ENCODE results near the gene ARL8B.

ARL8B gene

DNA sequence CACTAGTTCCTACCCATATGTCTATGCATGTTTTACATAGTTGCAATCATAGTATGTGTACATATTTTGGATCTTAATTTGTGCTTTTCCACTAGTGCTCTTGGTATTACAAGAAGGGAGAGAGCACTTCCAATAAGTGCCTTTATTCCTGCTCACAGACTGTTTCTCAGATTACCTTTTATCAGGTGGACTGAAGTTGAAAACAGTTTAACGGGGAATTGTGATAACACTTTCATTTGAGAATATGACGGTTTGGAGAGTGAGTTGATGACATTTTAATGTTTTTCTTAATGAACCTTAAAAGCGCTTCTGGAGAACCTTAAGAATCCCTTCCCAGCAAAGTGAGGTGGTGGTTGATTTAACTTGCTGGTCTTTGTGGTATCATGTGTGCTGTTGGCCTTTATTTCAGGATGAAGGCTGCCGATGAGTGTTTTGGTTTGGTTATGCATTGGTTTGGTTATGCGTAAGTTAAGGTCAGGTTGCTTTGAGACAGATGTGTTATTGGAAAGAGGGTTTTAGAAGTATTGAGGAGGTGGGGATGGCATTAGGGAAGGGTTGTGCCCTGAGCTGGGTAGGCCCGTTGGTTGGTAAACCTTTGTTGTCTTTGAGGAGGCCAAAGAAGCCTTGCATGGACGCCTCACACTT lies 68.2 kb downstream of the ARL8B start:
- Histone ChIP-seq H3K4me1 (ENCODE audit: control insufficient read depth in 2 of 2, insufficient read depth in 1 of 2, low read depth in 1 of 2, low read length in 2 of 2) (peaks cover 3 to 5% of the 10 kb centered on the region in 2 donors), H3K27ac (replicated peaks; ENCODE audit: low read length) (no peak overlapping the region), H3K4me2 (ENCODE audit: insufficient read depth, low read length, poor library complexity, severe bottlenecking) (no peak overlapping the region), H2AK5ac (ENCODE audit: low read depth, low read length) (no peak overlapping the region), H3K27me3 (ENCODE audit: control insufficient read depth in 3 of 3, insufficient read depth in 3 of 3, low read depth in 1 of 3, low read length in 3 of 3) (no peaks in the 10 kb centered on the region), H3K9me3 (replicated peaks in 1 of 2; ENCODE audit: control insufficient read depth in 2 of 2, insufficient read depth in 1 of 2, low read depth in 1 of 2, low read length in 2 of 2) (no peaks in the 10 kb centered on the region), H3K36me3 (replicated peaks in 1 of 2; ENCODE audit: control insufficient read depth in 2 of 2, insufficient read depth in 2 of 2, low read length in 2 of 2) (peaks cover 0 to 39% of the 10 kb centered on the region in 2 donors), H3K79me1 (ENCODE audit: low read depth, low read length) (peaks cover 3% of the 10 kb centered on the region), H2BK15ac (ENCODE audit: low read length) (no peak overlapping the region), H3K4ac (ENCODE audit: low read length) (no peak overlapping the region), H4K8ac (ENCODE audit: low read depth, low read length) (no peak overlapping the region), H2BK12ac (ENCODE audit: low read length) (no peak overlapping the region), H3K23ac (ENCODE audit: low read depth, low read length, poor library complexity) (no peak overlapping the region), H3K9ac (ENCODE audit: low read depth, low read length, poor library complexity) (no peak overlapping the region), H2AFZ (ENCODE audit: low read length) (no peak overlapping the region), H3K14ac (ENCODE audit: low read length) (no peak overlapping the region), H3K4me3 (ENCODE audit: low read length in 2 of 2) (no peak overlapping the region), H2BK5ac (ENCODE audit: low read length) (no peak overlapping the region), H3K18ac (ENCODE audit: low read length) (no peak overlapping the region), H2BK120ac (ENCODE audit: low read depth, low read length) (no peak overlapping the region), H4K91ac (ENCODE audit: low read depth, low read length, poor library complexity) (no peak overlapping the region)
- 100% methylated on average over 1 of the region's 7 CpGs; no CpG with 5 or more reads in 1 of the 2 donors for WGBS, 2 donors (ENCODE audit: extremely low coverage in 2 of 2, insufficient read length in 2 of 2, insufficient replicate concordance in 1 of 2)
- no peak for DNase-seq (ENCODE audit: low spot score)

DNA sequence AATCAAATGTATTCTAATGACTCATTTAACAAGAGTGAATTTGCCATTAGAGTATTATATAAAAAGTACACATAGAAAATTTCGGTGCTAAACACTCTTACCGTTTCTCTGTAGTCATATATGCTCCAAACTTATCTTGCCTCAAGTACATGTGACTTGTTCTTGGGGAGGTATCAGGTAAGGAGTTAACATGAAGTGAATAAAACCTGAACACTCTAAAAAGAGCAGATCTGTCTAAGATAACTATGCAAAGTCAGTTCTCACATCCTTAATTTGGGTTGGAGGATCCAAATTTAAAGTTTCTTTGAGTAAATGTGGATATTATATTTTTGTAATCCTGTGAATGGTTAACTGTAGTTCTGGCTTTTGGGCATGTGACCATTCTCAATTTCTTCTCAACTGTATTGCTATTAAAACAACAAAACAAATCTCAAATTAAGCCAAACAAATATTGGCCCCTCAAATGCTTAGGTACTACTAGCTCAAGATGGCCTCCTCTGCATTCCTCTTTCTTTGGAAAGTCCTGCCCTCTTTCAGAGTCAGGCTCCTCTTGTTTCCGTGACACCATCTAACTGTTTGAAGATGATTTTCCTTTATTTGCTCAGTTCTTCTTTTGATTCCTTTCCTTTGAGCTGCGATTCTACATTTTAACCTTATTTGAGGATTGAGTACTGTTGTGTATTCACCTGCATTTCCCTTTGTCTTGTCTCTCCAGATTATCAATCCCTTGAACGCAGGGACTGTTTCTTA lies 69.6 kb downstream of the ARL8B start:
- Histone ChIP-seq H2BK15ac (ENCODE audit: low read length) (no peak overlapping the region), H3K23ac (ENCODE audit: low read depth, low read length, poor library complexity) (no peak overlapping the region), H3K18ac (ENCODE audit: low read length) (no peak overlapping the region), H2BK120ac (ENCODE audit: low read depth, low read length) (no peak overlapping the region), H2AK5ac (ENCODE audit: low read depth, low read length) (no peak overlapping the region), H2AFZ (ENCODE audit: low read length) (no peak overlapping the region), H3K79me1 (ENCODE audit: low read depth, low read length) (peaks cover 3% of the 10 kb centered on the region), H4K8ac (ENCODE audit: low read depth, low read length) (no peak overlapping the region), H3K4me3 (ENCODE audit: low read length in 2 of 2) (no peak overlapping the region), H3K9me3 (replicated peaks in 1 of 2; ENCODE audit: control insufficient read depth in 2 of 2, insufficient read depth in 1 of 2, low read depth in 1 of 2, low read length in 2 of 2) (no peaks in the 10 kb centered on the region), H3K4me2 (ENCODE audit: insufficient read depth, low read length, poor library complexity, severe bottlenecking) (no peak overlapping the region), H4K91ac (ENCODE audit: low read depth, low read length, poor library complexity) (no peak overlapping the region), H2BK12ac (ENCODE audit: low read length) (no peak overlapping the region), H3K4ac (ENCODE audit: low read length) (no peak overlapping the region), H3K4me1 (ENCODE audit: control insufficient read depth in 2 of 2, insufficient read depth in 1 of 2, low read depth in 1 of 2, low read length in 2 of 2) (peaks cover 0 to 5% of the 10 kb centered on the region in 2 donors), H3K14ac (ENCODE audit: low read length) (no peak overlapping the region), H3K9ac (ENCODE audit: low read depth, low read length, poor library complexity) (no peak overlapping the region), H3K27ac (replicated peaks; ENCODE audit: low read length) (no peak overlapping the region), H3K27me3 (ENCODE audit: control insufficient read depth in 3 of 3, insufficient read depth in 3 of 3, low read depth in 1 of 3, low read length in 3 of 3) (no peaks in the 10 kb centered on the region), H2BK5ac (ENCODE audit: low read length) (no peak overlapping the region), H3K36me3 (replicated peaks in 1 of 2; ENCODE audit: control insufficient read depth in 2 of 2, insufficient read depth in 2 of 2, low read length in 2 of 2) (peaks cover 0 to 52% of the 10 kb centered on the region in 2 donors)
- DNase-seq (ENCODE audit: low spot score): no peak
- no CpG with 5 or more reads among the region's 5 CpGs for WGBS, 2 donors (ENCODE audit: extremely low coverage in 2 of 2, insufficient read length in 2 of 2, insufficient replicate concordance in 1 of 2)

GRCh38 chr3:5192571-5193365 lies 70.7 kb downstream of the ARL8B start:
- Histone ChIP-seq H2BK5ac (ENCODE audit: low read length) (no peak overlapping the region), H4K8ac (ENCODE audit: low read depth, low read length) (no peak overlapping the region), H3K36me3 (replicated peaks in 1 of 2; ENCODE audit: control insufficient read depth in 2 of 2, insufficient read depth in 2 of 2, low read length in 2 of 2) (peaks cover 0 to 62% of the 10 kb centered on the region in 2 donors), H3K23ac (ENCODE audit: low read depth, low read length, poor library complexity) (no peak overlapping the region), H3K4me1 (ENCODE audit: control insufficient read depth in 2 of 2, insufficient read depth in 1 of 2, low read depth in 1 of 2, low read length in 2 of 2) (peaks cover 0 to 5% of the 10 kb centered on the region in 2 donors), H2AK5ac (ENCODE audit: low read depth, low read length) (no peak overlapping the region), H3K27ac (replicated peaks; ENCODE audit: low read length) (no peak overlapping the region), H3K14ac (ENCODE audit: low read length) (no peak overlapping the region), H3K9ac (ENCODE audit: low read depth, low read length, poor library complexity) (no peak overlapping the region), H2BK15ac (ENCODE audit: low read length) (no peak overlapping the region), H3K79me1 (ENCODE audit: low read depth, low read length) (peaks cover 3% of the 10 kb centered on the region), H3K4me3 (ENCODE audit: low read length in 2 of 2) (no peak overlapping the region), H2BK12ac (ENCODE audit: low read length) (no peak overlapping the region), H3K4ac (ENCODE audit: low read length) (no peak overlapping the region), H3K9me3 (replicated peaks in 1 of 2; ENCODE audit: control insufficient read depth in 2 of 2, insufficient read depth in 1 of 2, low read depth in 1 of 2, low read length in 2 of 2) (no peaks in the 10 kb centered on the region), H2AFZ (ENCODE audit: low read length) (no peak overlapping the region), H3K18ac (ENCODE audit: low read length) (no peak overlapping the region), H2BK120ac (ENCODE audit: low read depth, low read length) (no peak overlapping the region), H3K27me3 (ENCODE audit: control insufficient read depth in 3 of 3, insufficient read depth in 3 of 3, low read depth in 1 of 3, low read length in 3 of 3) (no peaks in the 10 kb centered on the region), H4K91ac (ENCODE audit: low read depth, low read length, poor library complexity) (no peak overlapping the region), H3K4me2 (ENCODE audit: insufficient read depth, low read length, poor library complexity, severe bottlenecking) (no peak overlapping the region)
- WGBS, 2 donors (ENCODE audit: extremely low coverage in 2 of 2, insufficient read length in 2 of 2, insufficient replicate concordance in 1 of 2): no CpG with 5 or more reads among the region's 3 CpGs
- no peak for DNase-seq (ENCODE audit: low spot score)

DNA sequence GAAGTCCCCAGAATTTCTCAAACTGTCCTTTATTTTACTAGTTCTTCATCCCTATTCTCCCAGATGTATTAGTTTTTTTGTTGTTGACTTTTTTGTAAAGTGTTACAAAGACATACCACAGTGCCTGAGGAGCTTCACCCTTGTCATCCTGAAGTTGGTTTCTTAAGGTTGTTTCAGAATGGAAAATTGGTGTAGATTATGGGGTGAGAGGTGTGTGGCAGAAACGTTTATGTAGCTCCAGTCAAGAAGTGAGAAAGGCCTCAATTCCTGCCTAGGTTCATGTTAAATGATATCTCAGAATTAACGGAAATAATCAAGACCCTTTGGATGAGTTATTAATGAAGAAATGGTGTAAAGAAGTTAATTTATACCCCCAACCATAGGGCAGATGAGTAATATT lies 72.2 kb downstream of the ARL8B start:
- H2BK120ac ChIP-seq (ENCODE audit: low read depth, low read length): no peak overlapping the region
- no peak overlapping the region for H3K4ac ChIP-seq (ENCODE audit: low read length)
- no peak overlapping the region for H3K4me3 ChIP-seq (ENCODE audit: low read length in 2 of 2)
- no peaks in the 10 kb centered on the region for H3K27me3 ChIP-seq (ENCODE audit: control insufficient read depth in 3 of 3, insufficient read depth in 3 of 3, low read depth in 1 of 3, low read length in 3 of 3)
- no peak overlapping the region for H2BK5ac ChIP-seq (ENCODE audit: low read length)
- no peaks in the 10 kb centered on the region for H3K4me1 ChIP-seq (ENCODE audit: control insufficient read depth in 2 of 2, insufficient read depth in 1 of 2, low read depth in 1 of 2, low read length in 2 of 2)
- H3K4me2 ChIP-seq (ENCODE audit: insufficient read depth, low read length, poor library complexity, severe bottlenecking): no peak overlapping the region
- no peak overlapping the region for H2AFZ ChIP-seq (ENCODE audit: low read length)
- WGBS, 2 donors (ENCODE audit: extremely low coverage in 2 of 2, insufficient read length in 2 of 2, insufficient replicate concordance in 1 of 2): no CpG with 5 or more reads among the region's 2 CpGs
- H3K23ac ChIP-seq (ENCODE audit: low read depth, low read length, poor library complexity): no peak overlapping the region
- H3K18ac ChIP-seq (ENCODE audit: low read length): no peak overlapping the region
- no peak overlapping the region for H4K91ac ChIP-seq (ENCODE audit: low read depth, low read length, poor library complexity)
- no peaks in the 10 kb centered on the region for H3K9me3 ChIP-seq (replicated peaks in 1 of 2; ENCODE audit: control insufficient read depth in 2 of 2, insufficient read depth in 1 of 2, low read depth in 1 of 2, low read length in 2 of 2)
- H3K14ac ChIP-seq (ENCODE audit: low read length): no peak overlapping the region
- no peak overlapping the region for H3K27ac ChIP-seq (replicated peaks; ENCODE audit: low read length)
- DNase-seq (ENCODE audit: low spot score): no peak
- no peak overlapping the region for H3K9ac ChIP-seq (ENCODE audit: low read depth, low read length, poor library complexity)
- peaks cover 0 to 76% of the 10 kb centered on the region in 2 donors for H3K36me3 ChIP-seq (replicated peaks in 1 of 2; ENCODE audit: control insufficient read depth in 2 of 2, insufficient read depth in 2 of 2, low read length in 2 of 2)
- H4K8ac ChIP-seq (ENCODE audit: low read depth, low read length): no peak overlapping the region
- no peak overlapping the region for H2BK12ac ChIP-seq (ENCODE audit: low read length)
- H2BK15ac ChIP-seq (ENCODE audit: low read length): no peak overlapping the region
- H3K79me1 ChIP-seq (ENCODE audit: low read depth, low read length): no peaks in the 10 kb centered on the region
- H2AK5ac ChIP-seq (ENCODE audit: low read depth, low read length): no peak overlapping the region

All from neuronal stem cell (in vitro differentiated cells).